ENCODE results near the gene GXYLT1. TPM values are rescaled to one million over a fixed set of nuclear protein-coding genes. Genes with fewer than 3 reads are reported as not detected.
A peak's percentile ranks its signal among the peaks of the same experiment; 100 is the strongest.
"Not testable (repeated sequence)": the region's sequence is repeated elsewhere in the genome, so short reads cannot be mapped to it uniquely, and the experiment has no call there.

The GXYLT1 gene
- total RNA-seq, 1 experiment from 2014 or later: 12.6 TPM

- TF ChIP-seq ZNF121 (CRISPR knock-in tag; IDR thresholded peaks at IDR 0.05): peak; percentile 64; the same call in 1 of the 2 replicates
- no peak for TF ChIP-seq JUN (CRISPR knock-in tag; IDR thresholded peaks at IDR 0.05)
- ATAC-seq: no peak
- no peak overlapping the region for H3K27ac Mint-ChIP-seq
Observed at GRCh38 chr12:42192258-42192657, 47.6 kb upstream of the GXYLT1 start.

GRCh38 chr12:42190376-42190775 is 45.7 kb upstream of the GXYLT1 start:
- Mint-ChIP-seq H3K27me3 (ENCODE audit: low read depth) (no peaks in the 10 kb centered on the region), H3K4me3 (no peak overlapping the region), H3K9me3 (no peaks in the 10 kb centered on the region), H3K4me1 (no peaks in the 10 kb centered on the region), H3K27ac (no peak overlapping the region), H3K36me3 (no peaks in the 10 kb centered on the region)
- ATAC-seq (no peak), DNase-seq (ENCODE audit: low spot score) (no peak)
- POLR2A ChIA-PET: no interaction called here
- CTCF ChIA-PET: no interaction called here
- TF ChIP-seq, protein P1, sequence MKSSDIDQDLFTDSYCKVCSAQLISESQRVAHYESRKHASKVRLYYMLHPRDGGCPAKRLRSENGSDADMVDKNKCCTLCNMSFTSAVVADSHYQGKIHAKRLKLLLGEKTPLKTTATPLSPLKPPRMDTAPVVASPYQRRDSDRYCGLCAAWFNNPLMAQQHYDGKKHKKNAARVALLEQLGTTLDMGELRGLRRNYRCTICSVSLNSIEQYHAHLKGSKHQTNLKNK (CRISPR knock-in tag; IDR thresholded peaks at IDR 0.05): no peak
- TF ChIP-seq ZNF425 (CRISPR knock-in tag; conservative IDR thresholded peaks at IDR 0.05): no peak
- TF ChIP-seq JAZF1 (CRISPR knock-in tag; IDR thresholded peaks at IDR 0.05): no peak
- no peak for TF ChIP-seq ZNF671 (CRISPR knock-in tag; IDR thresholded peaks at IDR 0.05)
- no peak for TF ChIP-seq PRRX2 (CRISPR knock-in tag; IDR thresholded peaks at IDR 0.05)
- no peak for TF ChIP-seq FOXK1 (CRISPR knock-in tag; IDR thresholded peaks at IDR 0.05)
- TF ChIP-seq AR (CRISPR knock-in tag; IDR thresholded peaks at IDR 0.05): no peak
- no peak for TF ChIP-seq ARID4B (CRISPR knock-in tag; IDR thresholded peaks at IDR 0.05; ENCODE audit: borderline replicate concordance)
- no peak for TF ChIP-seq GRHL2 (CRISPR knock-in tag; IDR thresholded peaks at IDR 0.05; ENCODE audit: insufficient replicate concordance, severe bottlenecking)

More at GRCh38 chr12:42192258-42192657, 47.6 kb upstream of the GXYLT1 start:
- H3K9me3 Mint-ChIP-seq: no peaks in the 10 kb centered on the region
- POLR2A ChIA-PET: no interaction called here
- H3K27me3 Mint-ChIP-seq (ENCODE audit: low read depth): no peaks in the 10 kb centered on the region
- H3K4me3 Mint-ChIP-seq: no peak overlapping the region
- CTCF ChIA-PET: no interaction called here
- H3K36me3 Mint-ChIP-seq: no peaks in the 10 kb centered on the region
- H3K4me1 Mint-ChIP-seq: peaks cover 8% of the 10 kb centered on the region
- no peak for DNase-seq (ENCODE audit: low spot score)

DNA sequence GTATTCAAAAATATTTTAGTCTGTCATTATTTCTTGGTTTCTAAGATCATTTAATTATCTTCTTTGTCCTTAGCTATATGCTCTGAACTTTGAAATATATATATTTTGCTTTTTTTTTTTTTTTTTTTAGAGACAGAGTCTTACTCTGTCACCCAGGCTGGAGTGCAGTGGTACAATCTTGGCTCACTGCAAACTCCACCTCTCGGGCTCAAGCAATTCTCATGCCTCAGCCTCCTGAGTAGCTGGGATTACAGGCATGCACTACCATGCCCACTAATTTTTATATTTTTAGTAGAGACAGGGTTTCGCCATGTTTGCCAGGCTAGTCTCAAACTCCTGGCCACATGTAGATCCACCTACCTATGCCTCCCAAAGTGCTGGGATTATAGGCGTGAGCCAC is 43.6 kb upstream of the GXYLT1 start:
- H3K27ac Mint-ChIP-seq; POLR2A ChIA-PET; H3K36me3 Mint-ChIP-seq; H3K4me3 Mint-ChIP-seq; H3K27me3 Mint-ChIP-seq (ENCODE audit: low read depth); DNase-seq (ENCODE audit: low spot score); H3K9me3 Mint-ChIP-seq; ATAC-seq; H3K4me1 Mint-ChIP-seq: not testable (repeated sequence)
- CTCF ChIA-PET: interaction anchor here (0.7 kb wide), 2 partner anchors 92 to 164 kb away, joined by 3 to 4 read pairs; no protein-coding TSS in a partner anchor
